Kidney (tissue), 14 donors: Measurements from ENCODE around the gene ADAMTS17. TPM values are rescaled to one million over a fixed set of nuclear protein-coding genes. Genes with fewer than 3 reads are reported as not detected.

ENCODE experiments used
- DNase-seq, 5 donors: peaks; one replicate each; pipeline ENCODE4 v3.0.0-alpha.2; 2013 to 2020
- FAIRE-seq: peaks from 2 replicates; lab custom pipeline; 2012; peaks lifted over from hg19 to GRCh38; lab: Jason Lieb, UNC
- H3K27ac ChIP-seq, 2 donors: one replicate each; pipeline ENCODE4 v1.7.0; 2013; ENCODE audit warnings: low read depth in 2 of 2, low read length in 2 of 2, inconsistent platforms in 1 of 2
- H3K27me3 ChIP-seq: one replicate; pipeline ENCODE4 v1.7.1; 2013; ENCODE audit warnings: low read length, inconsistent platforms; ENCODE audit not compliant: control insufficient read depth, insufficient read depth
- H3K36me3 ChIP-seq, 3 donors: one replicate each; pipeline versions ENCODE4 v1.7.0 to v1.7.1; 2013; ENCODE audit warnings: low read length in 3 of 3, control low read depth in 1 of 3, inconsistent platforms in 1 of 3; ENCODE audit not compliant: insufficient read depth in 3 of 3, control insufficient read depth in 2 of 3
- H3K4me1 ChIP-seq, 3 donors: one replicate each; pipeline versions ENCODE4 v1.7.0 to v1.7.1; 2013; ENCODE audit warnings: low read length in 3 of 3, inconsistent platforms in 1 of 3, low read depth in 1 of 3; ENCODE audit not compliant: control insufficient read depth in 2 of 3, insufficient read depth in 2 of 3
- H3K4me3 ChIP-seq, 3 donors: one replicate each; pipeline versions ENCODE4 v1.7.0 to v1.8.1; 2013; ENCODE audit warnings: low read length in 3 of 3, control low read depth in 1 of 3, inconsistent platforms in 1 of 3
- H3K9ac ChIP-seq, 3 donors: one replicate each; pipeline versions ENCODE4 v1.7.0 to v1.7.1; 2013; ENCODE audit warnings: low read length in 3 of 3, control low read depth in 1 of 3, inconsistent platforms in 1 of 3
- H3K9me3 ChIP-seq, 3 donors: one replicate each; pipeline versions ENCODE4 v1.7.0 to v1.7.1; 2013; ENCODE audit warnings: low read length in 3 of 3, control low read depth in 1 of 3, inconsistent platforms in 1 of 3; ENCODE audit not compliant: control insufficient read depth in 2 of 3, insufficient read depth in 1 of 3
- CTCF ChIP-seq: IDR thresholded peaks from 3 replicates; pipeline ENCODE4 v1.5.1; 2012; ENCODE audit warnings: mild to moderate bottlenecking, moderate library complexity, borderline replicate concordance; ENCODE audit not compliant: insufficient read depth; ENCODE audit errors: extremely low read depth
- intact Hi-C: fragments of 100-400 bp; cut with DNase I; formaldehyde crosslinking; loops from one replicate; pipeline ENCODE4 v1.11.1; 2022
- polyA plus RNA-seq: library from polyadenylated mRNA; stranded (reverse); fragments of 350-450 nt; fragmentation: Illumina TruSeq; extraction: RNeasy Lipid Tissue Mini Kit (QIAGEN cat#74804); gene quantifications from one replicate; pipeline ENCODE4 v1.2.3, GENCODE V29; 2014; ENCODE audit warnings: low read depth, low replicate concordance; ENCODE audit not compliant: insufficient read depth
- total RNA-seq: library from RNA; stranded (reverse); fragmentation: NEBNext Ultra II Directional; extraction: Animal tissue kit (Norgen Biotek cat#: 25700); gene quantifications from one replicate; pipeline ENCODE4 v1.2.1, GENCODE V29; 2021
- donor health status: control.
- donor health status: control.
- donor health status: control.
- donor health status: control.
- donor health status: control.
- donor health status: DM: yes; HTN: yes; CAD: no.
- donor health status: Normal renal cell carcinoma (clear cell type).

ADAMTS17 gene
- total and polyA plus RNA-seq, 2 donors from 2014 or later: 1.7 to 2.2 TPM

GRCh38 chr15:100343251-100343650 is 1.5 kb upstream of the ADAMTS17 start:
- Histone ChIP-seq H3K9me3 (no peaks in the 10 kb centered on the region), H3K9ac (no peak overlapping the region), H3K27me3 (peaks cover 12% of the 10 kb centered on the region), H3K4me3 (no peak overlapping the region), H3K4me1 (peaks cover 0 to 6% (median 0%) of the 10 kb centered on the region in 3 donors), H3K27ac (no peak overlapping the region), H3K36me3 (no peaks in the 10 kb centered on the region)
- intact Hi-C loops: no loop called here
- TF ChIP-seq CTCF: no peak
- FAIRE-seq (no peak), DNase-seq (no peak)

GRCh38 chr15:100341239-100341749 is 481 bp downstream of the ADAMTS17 start:
- TF ChIP-seq CTCF: no peak
- Histone ChIP-seq H3K4me3 (peak overlapping the region in 1 of 3 donors; percentile 60), H3K9me3 (no peaks in the 10 kb centered on the region), H3K27ac (peak overlapping the region in 1 of 2 donors; percentile 67), H3K36me3 (no peaks in the 10 kb centered on the region), H3K4me1 (peaks cover 0 to 6% (median 0%) of the 10 kb centered on the region in 3 donors), H3K27me3 (peaks cover 12% of the 10 kb centered on the region), H3K9ac (no peak overlapping the region)
- DNase-seq (peak in 2 of 5 donors; percentile 16 to 29), FAIRE-seq (no peak)
- intact Hi-C loops: no loop called here

- intact Hi-C loops: no loop called here
- Histone ChIP-seq H3K27me3 (peaks cover 12% of the 10 kb centered on the region), H3K4me3 (no peak overlapping the region), H3K9me3 (no peaks in the 10 kb centered on the region), H3K36me3 (no peaks in the 10 kb centered on the region), H3K4me1 (peaks cover 0 to 6% (median 0%) of the 10 kb centered on the region in 3 donors), H3K9ac (no peak overlapping the region), H3K27ac (no peak overlapping the region)
- DNase-seq: peak in 2 of 5 donors; percentile 68 to 73
- no peak for TF ChIP-seq CTCF
- no peak for FAIRE-seq
These were observed 995 bp downstream of the ADAMTS17 start for GRCh38 chr15:100340721-100341238.
